ENCODE data around the gene OR1L4.

Gene OR1L4, protein sequence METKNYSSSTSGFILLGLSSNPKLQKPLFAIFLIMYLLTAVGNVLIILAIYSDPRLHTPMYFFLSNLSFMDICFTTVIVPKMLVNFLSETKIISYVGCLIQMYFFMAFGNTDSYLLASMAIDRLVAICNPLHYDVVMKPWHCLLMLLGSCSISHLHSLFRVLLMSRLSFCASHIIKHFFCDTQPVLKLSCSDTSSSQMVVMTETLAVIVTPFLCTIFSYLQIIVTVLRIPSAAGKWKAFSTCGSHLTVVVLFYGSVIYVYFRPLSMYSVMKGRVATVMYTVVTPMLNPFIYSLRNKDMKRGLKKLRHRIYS

DNA sequence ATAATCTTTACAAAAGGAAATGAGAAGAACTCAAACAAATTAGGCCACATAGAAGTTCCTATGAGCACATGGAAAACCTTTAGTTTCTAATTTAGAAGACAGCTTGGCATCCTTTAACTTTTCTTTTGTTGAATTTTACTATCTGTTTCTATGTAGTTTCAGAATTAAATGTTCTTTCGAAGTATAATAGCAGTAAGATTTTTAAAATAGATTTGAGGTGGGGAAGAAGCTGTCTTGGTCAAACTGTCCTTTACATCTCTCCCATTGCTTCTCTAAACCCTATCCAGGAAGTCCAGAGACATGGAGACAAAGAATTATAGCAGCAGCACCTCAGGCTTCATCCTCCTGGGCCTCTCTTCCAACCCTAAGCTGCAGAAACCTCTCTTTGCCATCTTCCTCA, at the start of gene OR1L4:
Gene OR1L4 (plus strand): TSS at position 301 of the 400 bp plus-strand sequence. CDS start 0 bp downstream, at position 301.
- DNase-seq: no peak

DNA sequence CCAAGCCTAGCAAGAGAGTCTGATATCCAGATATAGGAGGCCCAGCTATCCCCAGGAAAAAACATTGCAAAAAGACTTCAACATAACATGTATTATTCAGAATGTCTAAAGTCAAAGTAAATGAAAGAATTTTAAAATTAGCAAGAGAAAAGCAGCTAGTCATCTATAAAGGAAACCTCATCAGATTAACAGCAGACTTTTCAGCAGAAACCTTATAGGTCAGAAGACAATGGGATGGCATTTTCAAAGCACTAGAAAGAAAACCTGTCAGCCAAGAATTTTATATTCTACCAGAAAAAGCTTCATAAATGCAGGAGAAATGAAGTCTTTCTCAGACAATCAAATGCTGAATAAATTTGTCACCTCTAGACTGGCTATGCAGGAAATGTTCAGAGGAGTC, 38.9 kb upstream of the OR1L4 start:
- DNase-seq: no peak

DNA sequence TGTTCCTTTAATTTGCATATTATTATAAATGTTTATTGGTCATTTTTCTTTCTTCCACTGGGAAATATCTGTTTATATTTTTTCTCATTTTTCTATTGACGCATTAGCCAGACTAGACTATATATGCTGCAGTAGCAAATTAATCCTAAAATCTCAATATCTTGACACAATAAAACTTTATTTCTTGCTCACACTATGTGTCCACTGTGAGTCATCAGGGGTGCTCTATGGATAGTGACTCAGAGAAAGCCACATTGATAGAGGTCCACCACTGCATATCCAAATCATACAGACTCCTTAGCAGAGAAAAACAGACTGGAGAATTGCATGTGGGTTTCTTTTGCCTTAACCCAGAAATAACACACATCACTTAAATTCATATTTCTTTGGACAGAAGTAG, 28.1 kb upstream of the OR1L4 start:
- DNase-seq: no peak

- DNase-seq: no peak
Measured at GRCh38 chr9:122718038-122718437, 5.8 kb upstream of the OR1L4 start.

DNA sequence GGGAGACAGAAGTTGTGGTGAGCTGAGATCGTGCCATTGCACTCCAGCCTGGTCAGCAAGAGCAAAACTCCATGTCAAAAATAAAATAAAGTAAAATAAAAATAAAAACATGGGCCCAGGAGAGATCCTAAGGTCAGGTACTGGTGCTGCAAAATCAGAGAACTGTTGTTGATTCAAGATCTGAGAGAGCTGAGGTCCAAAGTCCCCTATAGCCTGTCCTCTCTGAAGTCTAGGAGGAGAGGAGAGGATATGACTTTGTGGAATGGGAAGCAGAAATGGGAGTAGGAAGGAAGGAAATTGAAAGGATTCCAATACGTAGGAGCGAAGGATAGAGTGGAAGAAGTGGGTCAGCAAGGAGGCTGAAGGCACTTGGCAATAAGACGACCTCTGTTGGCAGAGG, 4.6 kb upstream of the OR1L4 start:
- no peak for DNase-seq

GRCh38 chr9:122742003-122742402, 18.2 kb downstream of the OR1L4 start, which contains the start of gene OR1L6:
Gene OR1L6 (plus strand): TSS chr9:122742303. CDS start chr9:122749848, 7,545 bp downstream.
- DNase-seq: no peak

DNA sequence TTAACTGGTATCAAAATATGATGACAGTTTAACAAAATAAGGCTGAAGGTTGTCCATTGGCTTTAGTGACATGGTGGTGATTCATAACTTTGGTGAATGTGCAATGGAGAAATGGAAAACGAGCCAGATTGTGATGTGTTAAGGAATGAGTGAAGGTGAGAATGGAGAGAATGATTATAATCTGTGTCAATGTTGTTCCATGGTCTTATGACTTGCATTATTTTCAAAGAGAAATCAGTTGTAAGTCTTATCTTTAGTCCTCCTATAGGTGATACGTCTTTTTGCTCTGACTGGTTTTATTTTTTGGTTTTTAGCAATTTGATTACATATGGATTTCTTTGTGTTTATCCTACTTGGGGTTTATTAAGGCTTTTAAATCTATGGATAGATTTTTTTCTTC, 31.0 kb downstream of the OR1L4 start:
- DNase-seq: no peak

DNA sequence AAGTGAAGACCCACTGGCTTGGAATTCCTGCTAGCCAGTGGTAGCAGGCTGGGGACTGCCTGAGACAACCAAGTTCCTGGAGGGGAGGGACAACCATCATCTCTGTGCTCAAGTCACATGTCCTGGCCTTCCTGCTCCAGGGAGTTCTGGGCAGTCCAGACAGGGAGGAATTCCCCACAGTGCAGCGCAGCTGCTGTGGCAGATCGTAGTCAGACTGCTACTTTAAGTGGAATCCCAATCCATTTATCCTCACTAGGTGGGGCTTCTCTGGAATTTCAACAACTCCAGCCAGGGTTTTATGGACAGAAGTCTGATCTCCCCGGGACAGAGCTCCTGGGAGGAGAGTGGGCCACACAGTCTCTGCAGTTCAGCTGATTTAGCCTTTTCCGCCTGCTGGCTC, 44.0 kb downstream of the OR1L4 start:
- DNase-seq: no peak
